Neural progenitor cell (in vitro differentiated cells): Measurements from ENCODE around the gene UCMA.

Experiments used
- CTCF ChIP-seq: fragments of 200-600 bp; sonication (generic); IDR thresholded peaks from 2 replicates; pipeline ENCODE4 v1.5.1; 2017; ENCODE audit warnings: antibody characterized with exemption, mild to moderate bottlenecking
- EZH2 ChIP-seq: fragments of 200-600 bp; sonication (generic); IDR thresholded peaks from 2 replicates; pipeline ENCODE4 v1.6.1; 2017; ENCODE audit warnings: antibody characterized with exemption, mild to moderate bottlenecking, moderate library complexity

GRCh38 chr10:13247246-13247645 is 13.1 kb upstream of the UCMA start:
- TF ChIP-seq CTCF = no peak
- TF ChIP-seq EZH2 = no peak
